Liver (tissue), 9 donors: Measurements from ENCODE around the gene PRAMEF1. TPM values are rescaled to one million over a fixed set of nuclear protein-coding genes. Genes with fewer than 3 reads are reported as not detected.

Experiments used
- DNase-seq: peaks from one replicate; pipeline ENCODE4 v3.0.0-alpha.2; 2017; ENCODE audit warnings: low spot score
- H3K27ac ChIP-seq, 2 donors: one replicate each; pipeline ENCODE4 v1.7.0; 2013; ENCODE audit warnings: inconsistent platforms in 2 of 2, low read length in 2 of 2, control low read depth in 1 of 2, low read depth in 1 of 2, mild to moderate bottlenecking in 1 of 2
- H3K27me3 ChIP-seq, 4 donors: one replicate each; pipeline versions ENCODE4 v1.6.1 to v1.7.0; 2013; ENCODE audit warnings: low read length in 3 of 4, inconsistent platforms in 1 of 4, mild to moderate bottlenecking in 1 of 4, moderate library complexity in 1 of 4; ENCODE audit not compliant: control insufficient read depth in 4 of 4, insufficient read depth in 4 of 4
- H3K36me3 ChIP-seq, 4 donors: one replicate each; pipeline versions ENCODE4 v1.6.1 to v1.7.0; 2013; ENCODE audit warnings: low read length in 3 of 4, mild to moderate bottlenecking in 3 of 4, low read depth in 1 of 4, moderate library complexity in 1 of 4; ENCODE audit not compliant: control insufficient read depth in 4 of 4, insufficient read depth in 3 of 4
- H3K4me1 ChIP-seq, 4 donors: one replicate each; pipeline versions ENCODE4 v1.6.1 to v1.7.0; 2013; ENCODE audit warnings: low read length in 3 of 4, mild to moderate bottlenecking in 3 of 4, moderate library complexity in 1 of 4; ENCODE audit not compliant: control insufficient read depth in 4 of 4, insufficient read depth in 4 of 4
- H3K4me3 ChIP-seq, 3 donors: one replicate each; pipeline versions ENCODE4 v1.6.1 to v1.7.0; 2013; ENCODE audit warnings: low read length in 3 of 3, control low read depth in 1 of 3, low read depth in 1 of 3, mild to moderate bottlenecking in 1 of 3
- H3K9ac ChIP-seq, 2 donors: one replicate each; pipeline ENCODE4 v1.7.0; 2013; ENCODE audit warnings: low read length in 2 of 2, mild to moderate bottlenecking in 2 of 2, moderate library complexity in 2 of 2, control low read depth in 1 of 2, low read depth in 1 of 2
- H3K9me3 ChIP-seq, 4 donors: one replicate each; pipeline versions ENCODE4 v1.6.1 to v1.7.0; 2013; ENCODE audit warnings: low read length in 3 of 4; ENCODE audit not compliant: control insufficient read depth in 4 of 4
- ATF3 ChIP-seq: IDR thresholded peaks from 2 replicates; pipeline ENCODE4 v1.6.1; 2016; ENCODE audit warnings: antibody characterized with exemption
- CTCF ChIP-seq: fragments of 150-350 bp; IDR thresholded peaks from 2 replicates; pipeline ENCODE4 v1.5.1; 2017; ENCODE audit warnings: improper control_type of control experiment, low read depth, low read length; ENCODE audit not compliant: missing input control
- EGR1 ChIP-seq, 2 donors: IDR thresholded peaks; 2 replicates each; pipeline ENCODE4 v1.6.1; 2016 to 2018; ENCODE audit warnings: antibody characterized with exemption in 2 of 2, low read depth in 2 of 2
- FOXA2 ChIP-seq: IDR thresholded peaks from 2 replicates; pipeline ENCODE4 v1.6.1; 2016; ENCODE audit warnings: antibody characterized with exemption
- GABPA ChIP-seq, 2 donors: IDR thresholded peaks in 1 of 2; conservative IDR thresholded peaks in 1 of 2; 2 replicates each; pipeline ENCODE4 v1.6.1; 2016; ENCODE audit warnings: antibody characterized with exemption in 2 of 2, mild to moderate bottlenecking in 1 of 2, moderate library complexity in 1 of 2
- HNF4A ChIP-seq, 2 donors: conservative IDR thresholded peaks; 2 replicates each; pipeline ENCODE4 v1.6.1; 2016; ENCODE audit warnings: antibody characterized with exemption in 2 of 2, mild to moderate bottlenecking in 2 of 2
- JUND ChIP-seq, 2 donors: IDR thresholded peaks; 2 replicates each; pipeline ENCODE4 v1.6.1; 2016; ENCODE audit warnings: antibody characterized with exemption in 2 of 2
- NR2F2 ChIP-seq: IDR thresholded peaks from 2 replicates; pipeline ENCODE4 v1.6.1; 2016; ENCODE audit warnings: antibody characterized with exemption
- RAD21 ChIP-seq, 2 donors: IDR thresholded peaks; 2 replicates each; pipeline ENCODE4 v1.6.1; 2016; ENCODE audit warnings: antibody characterized with exemption in 2 of 2, mild to moderate bottlenecking in 2 of 2
- RXRA ChIP-seq, 2 donors: IDR thresholded peaks; 2 replicates each; pipeline ENCODE4 v1.6.1; 2017 to 2018; ENCODE audit warnings: antibody characterized with exemption in 2 of 2, mild to moderate bottlenecking in 1 of 2
- SP1 ChIP-seq: IDR thresholded peaks from 2 replicates; pipeline ENCODE4 v1.6.1; 2018; ENCODE audit warnings: antibody characterized with exemption, mild to moderate bottlenecking
- TAF1 ChIP-seq: conservative IDR thresholded peaks from 2 replicates; pipeline ENCODE4 v1.6.1; 2016; ENCODE audit warnings: antibody characterized with exemption, mild to moderate bottlenecking
- YY1 ChIP-seq: IDR thresholded peaks from 2 replicates; pipeline ENCODE4 v1.6.1; 2016; ENCODE audit warnings: antibody characterized with exemption, mild to moderate bottlenecking
- ZBTB33 ChIP-seq: IDR thresholded peaks from 2 replicates; pipeline ENCODE4 v1.6.1; 2016; ENCODE audit warnings: antibody characterized with exemption
- WGBS: extraction: QIAGEN DNeasy Blood & Tissue Kit; methylation state at CpG from one replicate; pipeline ENCODE4 v1.1.7; 2013; 5-methylcytosine and 5-hydroxymethylcytosine counted together
- polyA plus RNA-seq, 2 donors: library from polyadenylated mRNA; stranded (reverse) in 1 of 2; unstranded in 1 of 2; fragments of 200-250 nt in 1 of 2; fragments of >200 nt in 1 of 2; fragmentation: Nextera tagmentation in 1 of 2; extraction: Ambion mirVana in 1 of 2; gene quantifications; one replicate each; pipeline versions ENCODE4 v1.2.1 to v1.2.3, GENCODE V29; 2013 to 2015
- total RNA-seq, 2 donors: library from RNA; depleted of rRNA; stranded (reverse); fragments of >200 nt; gene quantifications; one replicate each; pipeline ENCODE4 v1.2.3, GENCODE V29; 2014
- TF ChIP-seq, protein P1 (sequence below): IDR thresholded peaks from 2 replicates; pipeline ENCODE4 v1.6.1; 2016; ENCODE audit warnings: antibody characterized with exemption
- donor health status: healthy.
- donor health status: healthy.
- donor health status: healthy.
- donor health status: healthy.
- donor health status: healthy.

Gene PRAMEF1
- total and polyA plus RNA-seq, 4 donors: not detected

- no peak for TF ChIP-seq CTCF
- TF ChIP-seq RAD21 (IDR thresholded peaks at IDR 0.05): no peak
- TF ChIP-seq TAF1: no peak
- no peak for TF ChIP-seq FOXA2
- no peak for TF ChIP-seq EGR1 (IDR thresholded peaks at IDR 0.05; ENCODE audit: low read depth in 2 of 2)
- no peak for TF ChIP-seq GABPA (IDR thresholded peaks at IDR 0.05 in 1 of 2, conservative IDR thresholded peaks at IDR 0.05 in 1 of 2)
Measured at GRCh38 chr1:12756768-12757413, 34.3 kb upstream of the PRAMEF1 start (continued).

DNA sequence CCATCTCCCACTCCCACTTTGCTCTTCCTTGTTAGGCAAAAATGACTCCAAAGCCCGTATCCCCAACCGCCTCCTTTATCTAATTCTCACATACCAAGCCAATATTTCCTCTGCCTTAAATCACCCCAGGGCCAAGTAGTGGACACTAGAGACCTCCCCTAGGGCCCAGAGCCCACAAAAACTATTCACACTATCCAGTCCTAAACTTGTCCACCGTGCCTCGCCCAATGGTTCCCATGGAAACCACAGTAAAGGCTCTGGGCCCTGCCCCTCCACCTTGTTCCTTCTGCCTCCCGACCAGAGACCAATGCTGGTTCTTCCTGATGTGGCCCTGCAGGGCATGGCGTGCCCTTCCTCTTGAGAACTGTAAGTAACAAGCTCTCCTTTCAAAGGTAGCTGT lies 33.4 kb upstream of the PRAMEF1 start:
- TF ChIP-seq RAD21 (IDR thresholded peaks at IDR 0.05) (no peak), EGR1 (IDR thresholded peaks at IDR 0.05; ENCODE audit: low read depth in 2 of 2) (no peak), GABPA (IDR thresholded peaks at IDR 0.05 in 1 of 2, conservative IDR thresholded peaks at IDR 0.05 in 1 of 2) (no peak), FOXA2 (no peak), SP1 (no peak), ZBTB33 (no peak)
- 73% methylated on average over 6 of the region's 6 CpGs for WGBS
- no peak for DNase-seq

GRCh38 chr1:12760256-12760795 lies 30.9 kb upstream of the PRAMEF1 start:
- Histone ChIP-seq H3K9ac (no peak overlapping the region), H3K27me3 (peaks cover 0 to 6% (median 2%) of the 10 kb centered on the region in 4 donors), H3K9me3 (no peaks in the 10 kb centered on the region), H3K27ac (no peak overlapping the region), H3K36me3 (no peaks in the 10 kb centered on the region), H3K4me1 (no peaks in the 10 kb centered on the region), H3K4me3 (no peak overlapping the region)
- DNase-seq: no peak
- TF ChIP-seq RXRA (IDR thresholded peaks at IDR 0.05): no peak
- no peak for TF ChIP-seq CTCF
- no peak for TF ChIP-seq YY1
- TF ChIP-seq, protein P1, sequence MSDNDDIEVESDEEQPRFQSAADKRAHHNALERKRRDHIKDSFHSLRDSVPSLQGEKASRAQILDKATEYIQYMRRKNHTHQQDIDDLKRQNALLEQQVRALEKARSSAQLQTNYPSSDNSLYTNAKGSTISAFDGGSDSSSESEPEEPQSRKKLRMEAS: no peak
- no peak for TF ChIP-seq GABPA (IDR thresholded peaks at IDR 0.05 in 1 of 2, conservative IDR thresholded peaks at IDR 0.05 in 1 of 2)
- TF ChIP-seq FOXA2: no peak
- TF ChIP-seq JUND (IDR thresholded peaks at IDR 0.05): no peak
- TF ChIP-seq ATF3: no peak
- TF ChIP-seq RAD21 (IDR thresholded peaks at IDR 0.05): no peak
- no peak for TF ChIP-seq NR2F2
- no peak for TF ChIP-seq EGR1 (IDR thresholded peaks at IDR 0.05; ENCODE audit: low read depth in 2 of 2)
- no peak for TF ChIP-seq ZBTB33
- no peak for TF ChIP-seq HNF4A (conservative IDR thresholded peaks at IDR 0.05)
- no peak for TF ChIP-seq TAF1
- 61% methylated on average over 7 of the region's 7 CpGs for WGBS

More for the DNA sequence above, 33.4 kb upstream of the PRAMEF1 start:
- Histone ChIP-seq H3K27ac (no peak overlapping the region), H3K27me3 (peaks cover 0 to 6% (median 2%) of the 10 kb centered on the region in 4 donors), H3K9ac (no peak overlapping the region), H3K9me3 (no peaks in the 10 kb centered on the region), H3K4me3 (no peak overlapping the region), H3K36me3 (no peaks in the 10 kb centered on the region), H3K4me1 (no peaks in the 10 kb centered on the region)
